SK-N-SH (cell line): Measurements from ENCODE around the gene PEX7. TPM values are rescaled to one million over a fixed set of nuclear protein-coding genes. Genes with fewer than 3 reads are reported as not detected.

Experiments used
- CTCF ChIA-PET: fragments of 300-600, 350-600 bp; formaldehyde crosslinking; extraction: SDS; loops from one replicate; lab custom pipeline; 2021; lab: Yijun Ruan, JAX
- POLR2A ChIA-PET: fragments of 350-600 bp; sonication (Branson Sonifier 250); formaldehyde crosslinking; extraction: SDS; loops from one replicate; lab custom pipeline; 2020; ENCODE audit warnings: antibody characterized with exemption, inconsistent platforms; lab: Yijun Ruan, JAX
- DNase-seq: peaks from one replicate; pipeline ENCODE4 v3.0.0; 2012
- H2AFZ ChIP-seq: fragments of 200-600 bp; sonication (generic); 2 replicates; pipeline ENCODE4 v1.8.1; 2016; ENCODE audit warnings: antibody characterized with exemption, mild to moderate bottlenecking, low read depth
- H3F3A ChIP-seq: fragments of 200-600 bp; sonication (generic); replicated peaks from 2 replicates; pipeline ENCODE3; 2016; ENCODE audit warnings: antibody characterized with exemption, mild to moderate bottlenecking; ENCODE audit not compliant: insufficient read depth
- H3K27ac ChIP-seq, 2 experiments: fragments of 200-500 bp in 1 of 2; fragments of 200-600 bp in 1 of 2; sonication (Bioruptor generic) in 1 of 2; sonication (generic), shearing (Covaris generic) in 1 of 2; 2 replicates each; pipeline versions ENCODE4 v1.5.1 to v1.6.1; 2014 to 2016; ENCODE audit warnings: low read depth in 2 of 2, inconsistent platforms in 1 of 2, low read length in 1 of 2, mild to moderate bottlenecking in 1 of 2, mixed read lengths in 1 of 2
- H3K27me3 ChIP-seq: fragments of 200-600 bp; sonication (generic), shearing (Covaris generic); 2 replicates; pipeline ENCODE4 v1.6.1; 2016; ENCODE audit warnings: mixed run types; ENCODE audit not compliant: insufficient read depth
- H3K36me3 ChIP-seq, 2 experiments: fragments of 200-500 bp in 1 of 2; fragments of 200-600 bp in 1 of 2; sonication (Bioruptor generic) in 1 of 2; sonication (generic) in 1 of 2; replicated peaks in 1 of 2; 2 replicates each; pipeline versions ENCODE3 to v1.5.1; 2014 to 2016; ENCODE audit warnings: low read length in 1 of 2, mild to moderate bottlenecking in 1 of 2; ENCODE audit not compliant: insufficient read depth in 2 of 2, control insufficient read depth in 1 of 2
- H3K4me1 ChIP-seq, 2 experiments: fragments of 200-500 bp in 1 of 2; fragments of 200-600 bp in 1 of 2; sonication (Bioruptor generic) in 1 of 2; sonication (generic), shearing (Covaris generic) in 1 of 2; 2 replicates each; pipeline versions ENCODE4 v1.5.1 to v1.6.1; 2014 to 2016; ENCODE audit warnings: low read depth in 1 of 2, low read length in 1 of 2, mixed run types in 1 of 2; ENCODE audit not compliant: insufficient read depth in 2 of 2, control insufficient read depth in 1 of 2
- H3K4me2 ChIP-seq: fragments of 200-600 bp; sonication (generic), shearing (Covaris generic); 2 replicates; pipeline ENCODE4 v1.6.1; 2017; ENCODE audit warnings: mixed run types
- H3K4me3 ChIP-seq, 2 experiments: fragments of 200-500 bp in 1 of 2; fragments of 200-600 bp in 1 of 2; sonication (Bioruptor generic) in 1 of 2; sonication (generic), shearing (Covaris generic) in 1 of 2; 2 replicates each; pipeline versions ENCODE4 v1.5.1 to v1.8.1; 2014 to 2016; ENCODE audit warnings: low read depth in 2 of 2, inconsistent platforms in 1 of 2, low read length in 1 of 2, mild to moderate bottlenecking in 1 of 2, mixed read lengths in 1 of 2, moderate library complexity in 1 of 2
- H3K79me2 ChIP-seq: fragments of 200-600 bp; sonication (generic); 2 replicates; pipeline ENCODE4 v1.8.1; 2017; ENCODE audit warnings: mild to moderate bottlenecking; ENCODE audit not compliant: insufficient read depth
- H3K9ac ChIP-seq: fragments of 200-600 bp; sonication (generic); 2 replicates; pipeline ENCODE4 v1.6.1; 2017; ENCODE audit warnings: mixed run types
- H3K9me2 ChIP-seq: fragments of 200-600 bp; sonication (generic); 2 replicates; pipeline ENCODE4 v1.6.1; 2017; ENCODE audit warnings: mixed run types
- H3K9me3 ChIP-seq: fragments of 200-600 bp; sonication (generic); 2 replicates; pipeline ENCODE4 v1.6.1; 2017; ENCODE audit warnings: mixed run types, mild to moderate bottlenecking, moderate library complexity
- H4K20me1 ChIP-seq: fragments of 200-600 bp; sonication (generic); 2 replicates; pipeline ENCODE4 v1.6.1; 2017; ENCODE audit warnings: mild to moderate bottlenecking, mixed run types; ENCODE audit not compliant: insufficient read depth
- CHD2 ChIP-seq: fragments of 150-350 bp; IDR thresholded peaks from 2 replicates; pipeline ENCODE4 v1.6.1; 2018; ENCODE audit warnings: low read length; ENCODE audit not compliant: partially characterized antibody
- ELF1 ChIP-seq: IDR thresholded peaks from 2 replicates; pipeline ENCODE4 v1.4.0; 2012
- EP300 ChIP-seq, 2 experiments: IDR thresholded peaks; 2 replicates each; pipeline versions ENCODE4 v1.4.0 to v1.6.1; 2012; ENCODE audit warnings: borderline replicate concordance in 1 of 2, low read depth in 1 of 2, low read length in 1 of 2
- FOSL2 ChIP-seq: IDR thresholded peaks from 2 replicates; pipeline ENCODE4 v1.4.0; 2012; ENCODE audit warnings: low read depth, mild to moderate bottlenecking, moderate library complexity, borderline replicate concordance
- FOXM1 ChIP-seq: IDR thresholded peaks from 2 replicates; pipeline ENCODE4 v1.4.0; 2012; ENCODE audit warnings: low read depth, mild to moderate bottlenecking
- GABPA ChIP-seq: IDR thresholded peaks from 2 replicates; pipeline ENCODE4 v1.4.0; 2012; ENCODE audit warnings: low read depth, mild to moderate bottlenecking
- MEF2A ChIP-seq: IDR thresholded peaks from 2 replicates; pipeline ENCODE4 v1.4.0; 2012; ENCODE audit warnings: low read depth, borderline replicate concordance
- RAD21 ChIP-seq: IDR thresholded peaks from 2 replicates; pipeline ENCODE4 v1.6.1; 2012; ENCODE audit warnings: mild to moderate bottlenecking, low read length
- RCOR1 ChIP-seq: fragments of 150-350 bp; IDR thresholded peaks from 2 replicates; pipeline ENCODE4 v1.6.1; 2017; ENCODE audit warnings: antibody characterized with exemption, low read length
- TCF12 ChIP-seq: IDR thresholded peaks from 2 replicates; pipeline ENCODE4 v1.4.0; 2012
- TEAD4 ChIP-seq: IDR thresholded peaks from 2 replicates; pipeline ENCODE4 v1.4.0; 2012; ENCODE audit warnings: mild to moderate bottlenecking, borderline replicate concordance; ENCODE audit not compliant: insufficient read depth
- YY1 ChIP-seq: IDR thresholded peaks from 2 replicates; pipeline ENCODE4 v1.4.0; 2012; ENCODE audit warnings: low read depth, mild to moderate bottlenecking
- ZBTB33 ChIP-seq: IDR thresholded peaks from 2 replicates; pipeline ENCODE4 v1.4.0; 2012; ENCODE audit warnings: low read depth, borderline replicate concordance
- WGBS: methylation state at CpG from one replicate; pipeline ENCODE4 v1.1.6; 2017; ENCODE audit warnings: low lambda C conversion rate; 5-methylcytosine and 5-hydroxymethylcytosine counted together
- polyA plus RNA-seq, 3 experiments: library from polyadenylated mRNA; depleted of rRNA; stranded (reverse); fragments of >200 nt; gene quantifications; 2 replicates each; pipeline ENCODE4 v1.2.3, GENCODE V29; 2012
- TF ChIP-seq, protein P1 (sequence below): IDR thresholded peaks from 2 replicates; pipeline ENCODE4 v1.4.0; 2012; ENCODE audit warnings: low read depth, borderline replicate concordance
- TF ChIP-seq, protein P2 (sequence below): IDR thresholded peaks from 2 replicates; pipeline ENCODE4 v1.6.1; 2012; ENCODE audit warnings: mild to moderate bottlenecking, low read depth, low read length, moderate library complexity
- TF ChIP-seq, protein P3 (sequence below): fragments of 200-600 bp; sonication (generic); IDR thresholded peaks from 2 replicates; pipeline ENCODE4 v1.6.1; 2017; ENCODE audit warnings: antibody characterized with exemption, mild to moderate bottlenecking, moderate library complexity

PEX7 gene
- polyA plus RNA-seq, 1 of the 3 experiments (the other 2 are of a cell fraction): 10.8 TPM

DNA sequence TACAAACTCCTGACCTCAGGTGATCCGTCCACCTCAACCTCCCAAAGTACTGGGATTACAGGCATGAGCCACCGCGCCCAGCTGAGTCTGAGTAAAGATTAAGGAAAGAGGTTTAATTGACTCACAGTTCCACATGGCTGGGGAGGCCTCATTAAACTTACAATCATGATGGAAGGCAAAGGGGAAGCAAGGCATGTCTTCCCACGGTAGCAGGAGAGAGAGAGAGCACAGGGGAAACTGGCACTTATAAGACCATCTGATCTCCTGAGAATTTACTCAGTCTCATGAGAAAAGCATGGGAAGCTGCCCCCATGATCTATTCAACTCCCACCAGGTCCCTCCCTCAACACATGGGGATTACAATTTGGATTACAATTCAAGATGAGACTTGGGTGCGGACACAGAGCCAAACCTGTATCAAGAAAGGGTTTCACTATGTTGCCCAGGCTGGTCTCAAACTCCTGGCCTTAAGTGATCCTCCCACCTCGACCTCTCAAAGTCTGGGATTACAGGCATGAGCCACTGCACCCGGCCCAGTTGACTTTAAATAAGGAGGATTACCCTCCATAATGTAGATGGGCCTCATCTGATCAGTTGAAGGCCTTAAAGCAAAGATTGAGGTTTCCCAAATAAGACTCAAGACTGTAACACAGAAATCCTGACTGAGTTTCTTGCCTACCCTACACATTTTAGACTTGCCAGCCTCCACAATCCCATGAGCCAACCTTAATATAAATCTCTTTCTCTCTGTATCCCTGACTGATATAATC is 13.1 kb upstream of the PEX7 start:
- WGBS: 87% methylated on average over 6 of the region's 7 CpGs
- H2AFZ ChIP-seq: no peak overlapping the region
- H3K9me3 ChIP-seq: no peaks in the 10 kb centered on the region
- no peaks in the 10 kb centered on the region for H3K9me2 ChIP-seq
- peaks cover 7% of the 10 kb centered on the region for H3F3A ChIP-seq
- no peak overlapping the region for H3K4me2 ChIP-seq
- H3K79me2 ChIP-seq: no peaks in the 10 kb centered on the region
- no peak overlapping the region for H3K27ac ChIP-seq
- H3K9ac ChIP-seq: no peak overlapping the region
- H4K20me1 ChIP-seq: no peaks in the 10 kb centered on the region
- POLR2A ChIA-PET: no interaction called here
- H3K4me1 ChIP-seq: no peaks in the 10 kb centered on the region
- no peaks in the 10 kb centered on the region for H3K27me3 ChIP-seq
- no peak for DNase-seq
- H3K36me3 ChIP-seq: no peaks in the 10 kb centered on the region
- CTCF ChIA-PET: interaction anchor here (1.4 to 2.1 kb wide), 2 partner anchors 17 to 165 kb away, joined by 6 to 8 read pairs; partner anchors contain the start of gene MAP3K5
- H3K4me3 ChIP-seq: no peak overlapping the region
- no peak for TF ChIP-seq EP300 (IDR thresholded peaks at IDR 0.05; ENCODE audit: borderline replicate concordance in 1 of 2, low read depth in 1 of 2, low read length in 1 of 2)
- TF ChIP-seq ELF1: no peak
- no peak for TF ChIP-seq TEAD4
- TF ChIP-seq TCF12: no peak
- no peak for TF ChIP-seq YY1
- TF ChIP-seq RCOR1: no peak
- TF ChIP-seq, protein P1, sequence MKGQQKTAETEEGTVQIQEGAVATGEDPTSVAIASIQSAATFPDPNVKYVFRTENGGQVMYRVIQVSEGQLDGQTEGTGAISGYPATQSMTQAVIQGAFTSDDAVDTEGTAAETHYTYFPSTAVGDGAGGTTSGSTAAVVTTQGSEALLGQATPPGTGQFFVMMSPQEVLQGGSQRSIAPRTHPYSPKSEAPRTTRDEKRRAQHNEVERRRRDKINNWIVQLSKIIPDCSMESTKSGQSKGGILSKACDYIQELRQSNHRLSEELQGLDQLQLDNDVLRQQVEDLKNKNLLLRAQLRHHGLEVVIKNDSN: no peak
- TF ChIP-seq GABPA: no peak
- TF ChIP-seq, protein P2, sequence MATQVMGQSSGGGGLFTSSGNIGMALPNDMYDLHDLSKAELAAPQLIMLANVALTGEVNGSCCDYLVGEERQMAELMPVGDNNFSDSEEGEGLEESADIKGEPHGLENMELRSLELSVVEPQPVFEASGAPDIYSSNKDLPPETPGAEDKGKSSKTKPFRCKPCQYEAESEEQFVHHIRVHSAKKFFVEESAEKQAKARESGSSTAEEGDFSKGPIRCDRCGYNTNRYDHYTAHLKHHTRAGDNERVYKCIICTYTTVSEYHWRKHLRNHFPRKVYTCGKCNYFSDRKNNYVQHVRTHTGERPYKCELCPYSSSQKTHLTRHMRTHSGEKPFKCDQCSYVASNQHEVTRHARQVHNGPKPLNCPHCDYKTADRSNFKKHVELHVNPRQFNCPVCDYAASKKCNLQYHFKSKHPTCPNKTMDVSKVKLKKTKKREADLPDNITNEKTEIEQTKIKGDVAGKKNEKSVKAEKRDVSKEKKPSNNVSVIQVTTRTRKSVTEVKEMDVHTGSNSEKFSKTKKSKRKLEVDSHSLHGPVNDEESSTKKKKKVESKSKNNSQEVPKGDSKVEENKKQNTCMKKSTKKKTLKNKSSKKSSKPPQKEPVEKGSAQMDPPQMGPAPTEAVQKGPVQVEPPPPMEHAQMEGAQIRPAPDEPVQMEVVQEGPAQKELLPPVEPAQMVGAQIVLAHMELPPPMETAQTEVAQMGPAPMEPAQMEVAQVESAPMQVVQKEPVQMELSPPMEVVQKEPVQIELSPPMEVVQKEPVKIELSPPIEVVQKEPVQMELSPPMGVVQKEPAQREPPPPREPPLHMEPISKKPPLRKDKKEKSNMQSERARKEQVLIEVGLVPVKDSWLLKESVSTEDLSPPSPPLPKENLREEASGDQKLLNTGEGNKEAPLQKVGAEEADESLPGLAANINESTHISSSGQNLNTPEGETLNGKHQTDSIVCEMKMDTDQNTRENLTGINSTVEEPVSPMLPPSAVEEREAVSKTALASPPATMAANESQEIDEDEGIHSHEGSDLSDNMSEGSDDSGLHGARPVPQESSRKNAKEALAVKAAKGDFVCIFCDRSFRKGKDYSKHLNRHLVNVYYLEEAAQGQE: no peak
- no peak for TF ChIP-seq ZBTB33
- TF ChIP-seq MEF2A: no peak
- no peak for TF ChIP-seq CHD2
- TF ChIP-seq FOSL2: no peak
- no peak for TF ChIP-seq RAD21
- TF ChIP-seq, protein P3, sequence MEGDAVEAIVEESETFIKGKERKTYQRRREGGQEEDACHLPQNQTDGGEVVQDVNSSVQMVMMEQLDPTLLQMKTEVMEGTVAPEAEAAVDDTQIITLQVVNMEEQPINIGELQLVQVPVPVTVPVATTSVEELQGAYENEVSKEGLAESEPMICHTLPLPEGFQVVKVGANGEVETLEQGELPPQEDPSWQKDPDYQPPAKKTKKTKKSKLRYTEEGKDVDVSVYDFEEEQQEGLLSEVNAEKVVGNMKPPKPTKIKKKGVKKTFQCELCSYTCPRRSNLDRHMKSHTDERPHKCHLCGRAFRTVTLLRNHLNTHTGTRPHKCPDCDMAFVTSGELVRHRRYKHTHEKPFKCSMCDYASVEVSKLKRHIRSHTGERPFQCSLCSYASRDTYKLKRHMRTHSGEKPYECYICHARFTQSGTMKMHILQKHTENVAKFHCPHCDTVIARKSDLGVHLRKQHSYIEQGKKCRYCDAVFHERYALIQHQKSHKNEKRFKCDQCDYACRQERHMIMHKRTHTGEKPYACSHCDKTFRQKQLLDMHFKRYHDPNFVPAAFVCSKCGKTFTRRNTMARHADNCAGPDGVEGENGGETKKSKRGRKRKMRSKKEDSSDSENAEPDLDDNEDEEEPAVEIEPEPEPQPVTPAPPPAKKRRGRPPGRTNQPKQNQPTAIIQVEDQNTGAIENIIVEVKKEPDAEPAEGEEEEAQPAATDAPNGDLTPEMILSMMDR: no peak
- no peak for TF ChIP-seq FOXM1
- TF ChIP-seq, all 33 proteins: peak for 0
